GM06990 (cell line): ENCODE measurements around the gene TBC1D8.
A peak's percentile ranks its signal among the peaks of the same experiment; 100 is the strongest.

Experiments
- DNase-seq: peaks from one replicate; pipeline ENCODE4 v3.0.0-alpha.2; 2011; ENCODE audit not compliant: insufficient read length; ENCODE audit errors: extremely low read depth
- H3K27me3 ChIP-seq: replicated peaks from 2 replicates; pipeline ENCODE4 v1.6.0; 2011; ENCODE audit warnings: low read length; ENCODE audit not compliant: control insufficient read depth, insufficient read depth
- H3K36me3 ChIP-seq: 2 replicates; pipeline ENCODE4 v1.5.1; 2011; ENCODE audit warnings: low read length; ENCODE audit not compliant: control insufficient read depth, insufficient read depth
- H3K4me3 ChIP-seq: replicated peaks from 2 replicates; pipeline ENCODE4 v1.5.1; 2011; ENCODE audit warnings: low read depth, mild to moderate bottlenecking, control low read depth, low read length
- TF ChIP-seq, protein P1 (sequence below): IDR thresholded peaks from 2 replicates; pipeline ENCODE4 v1.5.1; 2011; ENCODE audit warnings: low read length, control low read depth, mild to moderate bottlenecking, inconsistent platforms; ENCODE audit not compliant: insufficient read depth, poor library complexity, severe bottlenecking

The TBC1D8 gene

DNA sequence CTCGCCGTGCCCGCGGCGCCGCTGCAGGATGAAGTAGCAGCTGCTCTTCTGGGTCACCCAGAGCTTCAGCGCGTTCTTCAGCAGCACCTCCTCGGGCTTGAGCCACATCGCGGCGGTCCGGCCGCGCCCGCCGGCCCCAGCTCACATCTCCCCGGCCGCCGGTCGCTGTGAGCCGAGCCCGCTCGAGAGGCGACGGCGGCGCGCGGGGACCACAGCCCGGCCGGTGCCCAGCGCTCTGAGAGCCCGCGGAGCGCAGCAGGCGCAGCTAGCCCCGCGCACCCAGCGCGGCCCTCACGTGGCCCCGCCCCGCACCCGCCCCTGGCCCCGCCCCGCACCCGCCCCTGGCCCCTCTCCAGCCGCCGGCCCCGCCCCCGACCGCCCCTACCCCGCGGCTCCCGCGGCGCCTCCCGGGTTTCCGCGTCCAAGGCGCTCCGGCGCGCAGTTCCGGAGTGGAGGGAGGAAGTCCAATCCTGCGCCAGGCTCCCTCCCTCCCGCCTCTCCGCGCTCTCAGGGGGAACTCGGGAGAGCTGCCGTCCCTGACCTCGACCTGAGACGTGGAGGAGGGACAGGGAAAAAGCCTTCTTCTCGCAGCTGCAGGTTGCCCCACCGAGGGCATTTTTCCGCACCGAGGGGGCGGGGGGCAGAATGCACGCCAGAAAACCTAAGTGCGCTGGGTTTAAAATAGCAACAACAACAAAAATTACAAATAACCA is at the start of gene TBC1D8:
TBC1D8 (minus strand) TSS at position 237 of the 713 bp plus-strand sequence; CDS start at position 108, 129 bp downstream.
- TF ChIP-seq, protein P1, sequence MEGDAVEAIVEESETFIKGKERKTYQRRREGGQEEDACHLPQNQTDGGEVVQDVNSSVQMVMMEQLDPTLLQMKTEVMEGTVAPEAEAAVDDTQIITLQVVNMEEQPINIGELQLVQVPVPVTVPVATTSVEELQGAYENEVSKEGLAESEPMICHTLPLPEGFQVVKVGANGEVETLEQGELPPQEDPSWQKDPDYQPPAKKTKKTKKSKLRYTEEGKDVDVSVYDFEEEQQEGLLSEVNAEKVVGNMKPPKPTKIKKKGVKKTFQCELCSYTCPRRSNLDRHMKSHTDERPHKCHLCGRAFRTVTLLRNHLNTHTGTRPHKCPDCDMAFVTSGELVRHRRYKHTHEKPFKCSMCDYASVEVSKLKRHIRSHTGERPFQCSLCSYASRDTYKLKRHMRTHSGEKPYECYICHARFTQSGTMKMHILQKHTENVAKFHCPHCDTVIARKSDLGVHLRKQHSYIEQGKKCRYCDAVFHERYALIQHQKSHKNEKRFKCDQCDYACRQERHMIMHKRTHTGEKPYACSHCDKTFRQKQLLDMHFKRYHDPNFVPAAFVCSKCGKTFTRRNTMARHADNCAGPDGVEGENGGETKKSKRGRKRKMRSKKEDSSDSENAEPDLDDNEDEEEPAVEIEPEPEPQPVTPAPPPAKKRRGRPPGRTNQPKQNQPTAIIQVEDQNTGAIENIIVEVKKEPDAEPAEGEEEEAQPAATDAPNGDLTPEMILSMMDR: no peak
- Histone ChIP-seq H3K36me3 (no peaks in the 10 kb centered on the region), H3K27me3 (no peaks in the 10 kb centered on the region), H3K4me3 (peak within 1 kb of the TSS; percentile 59)
- peak; percentile 53 for DNase-seq

DNA sequence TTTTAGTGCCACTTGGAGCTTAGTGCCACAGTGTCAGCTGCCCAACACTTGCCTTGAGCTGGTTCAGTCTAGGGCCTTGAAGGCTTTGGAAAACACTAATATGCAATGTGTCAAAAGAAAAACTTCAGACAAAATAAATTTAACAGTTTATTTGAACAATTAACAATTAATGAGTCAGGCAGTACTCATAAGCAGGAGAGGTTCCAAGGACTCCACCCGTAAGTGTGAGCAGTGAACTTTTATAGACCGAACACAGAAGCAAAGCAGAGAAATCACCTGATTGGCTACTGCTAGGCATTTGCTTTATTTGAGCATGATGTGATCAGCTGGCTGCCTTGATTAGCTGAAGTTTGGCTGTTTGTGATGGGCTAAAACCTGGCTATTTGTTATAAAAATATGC is 49.5 kb upstream of the TBC1D8 start:
- H3K36me3 ChIP-seq: no peaks in the 10 kb centered on the region
- no peak for DNase-seq
- TF ChIP-seq, protein P1: no peak
- H3K27me3 ChIP-seq: no peaks in the 10 kb centered on the region
- no peak overlapping the region for H3K4me3 ChIP-seq

DNA sequence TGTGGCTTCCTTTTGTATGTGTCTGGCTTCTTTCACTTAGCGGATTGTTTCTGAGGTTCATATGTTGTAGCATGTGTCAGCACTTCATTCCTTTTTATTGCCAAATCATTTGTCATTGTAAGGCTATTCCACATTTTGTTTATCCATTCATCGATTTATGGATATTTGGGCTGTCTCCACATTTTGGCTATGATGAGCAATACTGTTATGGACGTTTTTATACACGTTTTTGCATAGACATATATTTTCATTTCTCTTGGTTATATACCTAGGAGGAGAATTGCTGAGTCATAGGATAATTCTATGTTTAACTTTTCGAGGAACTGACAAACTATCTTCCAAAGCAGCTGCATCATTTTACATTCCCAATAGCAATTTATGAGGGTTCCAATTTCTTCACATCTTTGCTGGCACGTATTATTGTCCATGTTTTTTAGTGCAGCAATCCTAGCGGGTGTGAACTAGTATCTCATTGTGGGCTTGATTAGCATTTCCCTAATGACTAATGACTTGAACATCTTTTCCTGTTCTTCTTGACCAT is 48.1 kb upstream of the TBC1D8 start:
- TF ChIP-seq, protein P1: no peak
- DNase-seq: no peak
- no peaks in the 10 kb centered on the region for H3K27me3 ChIP-seq
- H3K36me3 ChIP-seq: no peaks in the 10 kb centered on the region
- H3K4me3 ChIP-seq: no peak overlapping the region

DNA sequence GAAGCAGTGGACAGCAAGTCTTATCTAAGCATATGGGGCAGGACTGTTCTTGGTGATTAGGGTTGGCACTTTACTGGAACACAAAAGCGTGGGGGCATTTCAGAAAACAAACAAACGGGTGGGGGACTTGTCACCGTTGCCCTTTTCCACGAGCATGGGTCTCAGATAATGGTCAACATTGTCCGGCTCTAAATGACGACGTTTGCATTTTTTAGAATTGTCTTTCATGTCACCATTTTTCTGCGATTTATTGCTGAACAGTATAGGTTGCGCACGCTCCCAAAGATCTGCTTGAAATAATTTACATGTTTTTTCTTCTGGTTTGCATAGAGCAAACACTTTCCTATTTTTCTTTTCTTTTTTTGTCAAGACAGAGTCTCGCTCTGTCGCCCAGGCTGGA is 46.6 kb upstream of the TBC1D8 start:
- TF ChIP-seq, protein P1: no peak
- H3K36me3 ChIP-seq: no peaks in the 10 kb centered on the region
- H3K27me3 ChIP-seq: no peaks in the 10 kb centered on the region
- no peak for DNase-seq
- no peak overlapping the region for H3K4me3 ChIP-seq

DNA sequence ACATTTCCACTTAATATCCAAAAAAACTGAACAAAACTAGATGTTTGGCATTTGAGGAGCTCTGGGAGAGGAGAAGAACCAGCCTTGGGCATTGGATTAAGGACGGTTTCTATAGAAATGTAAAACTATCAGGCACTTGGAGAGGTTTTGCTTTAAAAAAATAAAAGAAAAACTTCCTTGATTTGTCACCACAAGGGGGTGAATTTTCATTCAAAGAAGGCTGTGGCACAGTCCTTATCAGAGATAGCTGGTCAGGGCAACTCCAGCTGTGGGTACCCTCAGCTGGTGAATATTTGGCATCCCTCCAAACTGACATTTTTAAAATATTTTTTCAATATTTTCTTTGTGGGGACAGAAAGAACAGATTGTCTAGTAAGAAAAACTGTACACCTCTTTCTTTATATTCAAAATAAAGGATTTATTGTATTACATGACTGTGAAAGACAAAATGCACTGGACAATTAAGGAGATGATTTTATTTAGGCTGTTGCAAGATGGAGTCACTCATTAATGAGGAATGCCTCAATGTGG is 46.1 kb upstream of the TBC1D8 start:
- Histone ChIP-seq H3K27me3 (no peaks in the 10 kb centered on the region), H3K4me3 (no peak overlapping the region), H3K36me3 (no peaks in the 10 kb centered on the region)
- DNase-seq: no peak
- TF ChIP-seq, protein P1: no peak
